WTC11 (cell line): Measurements from ENCODE around the gene SYNE3. TPM values are rescaled to one million over a fixed set of nuclear protein-coding genes. Genes with fewer than 3 reads are reported as not detected.

ENCODE experiments used
- ATAC-seq: fragments of 200-7000 bp; cut with Tn5 transposase; 2 replicates; pipeline ENCODE4 v1.10.0; 2021; ENCODE audit warnings: mild to moderate bottlenecking, moderate library complexity
- CTCF ChIA-PET: fragments of 300-600 bp; sonication (Branson Sonifier 250); formaldehyde crosslinking; loops from one replicate; lab custom pipeline; 2021; ENCODE audit warnings: antibody characterized with exemption; lab: Charles Lee
- POLR2A ChIA-PET: fragments of 350-600 bp; sonication (Branson Sonifier 250); formaldehyde crosslinking; loops from one replicate; lab custom pipeline; 2021; ENCODE audit warnings: antibody characterized with exemption; lab: Charles Lee
- DNase-seq: peaks from one replicate; pipeline ENCODE4 v3.0.0; 2021; ENCODE audit warnings: low spot score
- H3K27ac Mint-ChIP-seq: 2 replicates; pipeline ENCODE4 v1.8.0; 2021; ENCODE audit warnings: mixed read lengths
- H3K27me3 Mint-ChIP-seq: 2 replicates; pipeline ENCODE4 v1.8.0; 2021; ENCODE audit warnings: low read depth, mild to moderate bottlenecking, moderate library complexity, mixed read lengths
- H3K36me3 Mint-ChIP-seq: 2 replicates; pipeline ENCODE4 v1.8.0; 2021; ENCODE audit warnings: mixed read lengths
- H3K4me1 Mint-ChIP-seq: 2 replicates; pipeline ENCODE4 v1.8.0; 2022; ENCODE audit warnings: mixed read lengths
- H3K4me3 Mint-ChIP-seq: 2 replicates; pipeline ENCODE4 v1.8.0; 2021; ENCODE audit warnings: mild to moderate bottlenecking, moderate library complexity, mixed read lengths
- H3K9me3 Mint-ChIP-seq: 2 replicates; pipeline ENCODE4 v1.8.0; 2021; ENCODE audit warnings: mixed read lengths
- CREM ChIP-seq: sonication (generic); formaldehyde crosslinking; IDR thresholded peaks from 2 replicates; pipeline ENCODE4 v1.8.1; 2022; ENCODE audit warnings: mild to moderate bottlenecking, missing genetic modification reagents, moderate library complexity
- EMX1 ChIP-seq: fragments of 250-450 bp; sonication (Bioruptor Pico); IDR thresholded peaks from 2 replicates; pipeline ENCODE4 v1.8.0; 2021; ENCODE audit warnings: mild to moderate bottlenecking
- GABPB1 ChIP-seq: sonication (generic); formaldehyde crosslinking; IDR thresholded peaks from 2 replicates; pipeline ENCODE4 v1.8.1; 2023; ENCODE audit warnings: mild to moderate bottlenecking, missing genetic modification reagents
- GTF2I ChIP-seq: fragments of 250-450 bp; sonication (Bioruptor Pico); conservative IDR thresholded peaks from 2 replicates; pipeline ENCODE4 v1.4.0; 2021; ENCODE audit warnings: mild to moderate bottlenecking
- IRF2 ChIP-seq: sonication (generic); formaldehyde crosslinking; IDR thresholded peaks from 2 replicates; pipeline ENCODE4 v1.8.0; 2022; ENCODE audit warnings: low read depth, missing genetic modification reagents, borderline replicate concordance
- MYBL2 ChIP-seq: sonication (generic); formaldehyde crosslinking; IDR thresholded peaks from 2 replicates; pipeline ENCODE4 v1.8.1; 2023; ENCODE audit warnings: mild to moderate bottlenecking, moderate library complexity, missing genetic modification reagents
- NFATC4 ChIP-seq: fragments of 250-450 bp; sonication (Bioruptor Pico); IDR thresholded peaks from 2 replicates; pipeline ENCODE4 v1.9.0; 2021; ENCODE audit warnings: mild to moderate bottlenecking
- NR3C1 ChIP-seq: sonication (generic); formaldehyde crosslinking; conservative IDR thresholded peaks from 2 replicates; pipeline ENCODE4 v1.8.1; 2023; ENCODE audit warnings: low read depth, mild to moderate bottlenecking, missing genetic modification reagents
- SOX15 ChIP-seq: fragments of 250-450 bp; sonication (Bioruptor Pico); IDR thresholded peaks from 2 replicates; pipeline ENCODE4 v1.9.0; 2021; ENCODE audit warnings: mild to moderate bottlenecking
- TEAD1 ChIP-seq: sonication (generic); formaldehyde crosslinking; IDR thresholded peaks from 2 replicates; pipeline ENCODE4 v1.8.0; 2022; ENCODE audit warnings: mild to moderate bottlenecking, missing genetic modification reagents
- ZNF121 ChIP-seq: sonication (generic); formaldehyde crosslinking; IDR thresholded peaks from 2 replicates; pipeline ENCODE4 v1.8.0; 2023; ENCODE audit warnings: missing genetic modification reagents
- ZNF232 ChIP-seq: sonication (generic); formaldehyde crosslinking; IDR thresholded peaks from 2 replicates; pipeline ENCODE4 v1.8.0; 2022; ENCODE audit warnings: mild to moderate bottlenecking, missing genetic modification reagents
- ZNF416 ChIP-seq: fragments of 250-450 bp; sonication (Bioruptor Pico); IDR thresholded peaks from 2 replicates; pipeline ENCODE4 v1.9.0; 2021; ENCODE audit warnings: mild to moderate bottlenecking, inconsistent platforms
- total RNA-seq: library from RNA; stranded (reverse); gene quantifications from 3 replicates; pipeline ENCODE4 v1.2.3, GENCODE V29; 2021
- TF ChIP-seq, protein P1 (sequence below): sonication (generic); formaldehyde crosslinking; IDR thresholded peaks from 2 replicates; pipeline ENCODE4 v1.8.1; 2023; ENCODE audit warnings: mild to moderate bottlenecking, missing genetic modification reagents, borderline replicate concordance
- TF ChIP-seq, protein P2 (sequence below): sonication (generic); formaldehyde crosslinking; IDR thresholded peaks from 2 replicates; pipeline ENCODE4 v1.8.1; 2022; ENCODE audit warnings: missing genetic modification reagents, borderline replicate concordance
- TF ChIP-seq, protein P3 (sequence below): fragments of 200-600 bp; IDR thresholded peaks from 2 replicates; pipeline ENCODE4 v1.8.0; 2022; ENCODE audit warnings: antibody characterized with exemption
- TF ChIP-seq, protein P4 (sequence below): sonication (generic); formaldehyde crosslinking; IDR thresholded peaks from 2 replicates; pipeline ENCODE4 v1.8.1; 2023; ENCODE audit warnings: mild to moderate bottlenecking, missing genetic modification reagents
- TF ChIP-seq, protein P5 (sequence below): sonication (generic); formaldehyde crosslinking; IDR thresholded peaks from 2 replicates; pipeline ENCODE4 v1.8.1; 2023; ENCODE audit warnings: mild to moderate bottlenecking, moderate library complexity, missing genetic modification reagents
- TF ChIP-seq, protein P6 (sequence below): sonication (generic); formaldehyde crosslinking; IDR thresholded peaks from 2 replicates; pipeline ENCODE4 v1.8.0; 2023; ENCODE audit warnings: missing genetic modification reagents

SYNE3 gene
- total RNA-seq, 1 experiment from 2014 or later = 0.24 TPM

DNA sequence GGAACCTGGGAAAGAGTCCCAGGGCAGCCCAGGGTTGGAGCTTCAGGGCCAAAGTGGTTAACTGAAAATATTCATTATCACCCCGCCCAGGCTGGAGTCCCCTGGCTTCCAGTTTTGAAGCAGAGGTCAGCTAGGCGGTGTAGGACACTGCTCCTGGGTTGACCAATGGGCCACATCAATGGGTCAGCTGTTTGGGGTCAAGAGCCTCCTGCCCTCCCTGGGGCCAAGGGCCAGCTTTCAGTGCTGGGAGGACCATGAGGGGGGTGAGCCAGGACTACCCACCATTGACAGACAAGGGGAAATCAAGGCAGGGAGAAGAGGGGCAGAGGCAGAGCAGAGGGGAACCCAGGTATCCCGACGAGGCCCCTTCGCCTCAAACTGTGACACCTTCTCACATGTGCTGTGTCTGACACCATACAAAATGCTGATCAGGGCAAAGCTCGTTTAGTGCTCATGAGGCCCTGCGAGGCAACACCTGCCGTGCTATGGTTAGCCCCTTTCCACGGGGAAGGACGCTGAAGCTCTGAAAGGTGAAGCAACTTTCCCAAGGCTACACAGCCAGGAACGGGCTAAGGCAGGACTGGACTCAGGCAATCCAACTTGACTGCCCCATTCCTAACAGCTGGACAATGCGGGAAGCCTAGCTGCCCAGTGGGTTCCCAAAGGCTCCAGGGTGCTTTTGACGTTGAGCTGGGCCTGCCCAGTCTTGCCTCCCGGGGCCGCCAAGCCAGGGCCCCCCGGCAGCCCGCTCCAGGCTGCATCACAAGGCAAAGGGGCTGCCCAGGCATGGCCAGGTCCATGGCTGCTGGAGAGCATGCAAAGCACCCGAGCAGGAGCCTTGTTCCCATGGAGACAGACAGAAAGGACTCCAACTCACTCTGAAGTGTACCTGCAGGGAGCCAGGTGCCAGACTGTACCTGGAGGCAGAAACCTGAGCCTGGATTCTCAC, 2.0 kb downstream of the SYNE3 start (continued):
- TF ChIP-seq, protein P1, sequence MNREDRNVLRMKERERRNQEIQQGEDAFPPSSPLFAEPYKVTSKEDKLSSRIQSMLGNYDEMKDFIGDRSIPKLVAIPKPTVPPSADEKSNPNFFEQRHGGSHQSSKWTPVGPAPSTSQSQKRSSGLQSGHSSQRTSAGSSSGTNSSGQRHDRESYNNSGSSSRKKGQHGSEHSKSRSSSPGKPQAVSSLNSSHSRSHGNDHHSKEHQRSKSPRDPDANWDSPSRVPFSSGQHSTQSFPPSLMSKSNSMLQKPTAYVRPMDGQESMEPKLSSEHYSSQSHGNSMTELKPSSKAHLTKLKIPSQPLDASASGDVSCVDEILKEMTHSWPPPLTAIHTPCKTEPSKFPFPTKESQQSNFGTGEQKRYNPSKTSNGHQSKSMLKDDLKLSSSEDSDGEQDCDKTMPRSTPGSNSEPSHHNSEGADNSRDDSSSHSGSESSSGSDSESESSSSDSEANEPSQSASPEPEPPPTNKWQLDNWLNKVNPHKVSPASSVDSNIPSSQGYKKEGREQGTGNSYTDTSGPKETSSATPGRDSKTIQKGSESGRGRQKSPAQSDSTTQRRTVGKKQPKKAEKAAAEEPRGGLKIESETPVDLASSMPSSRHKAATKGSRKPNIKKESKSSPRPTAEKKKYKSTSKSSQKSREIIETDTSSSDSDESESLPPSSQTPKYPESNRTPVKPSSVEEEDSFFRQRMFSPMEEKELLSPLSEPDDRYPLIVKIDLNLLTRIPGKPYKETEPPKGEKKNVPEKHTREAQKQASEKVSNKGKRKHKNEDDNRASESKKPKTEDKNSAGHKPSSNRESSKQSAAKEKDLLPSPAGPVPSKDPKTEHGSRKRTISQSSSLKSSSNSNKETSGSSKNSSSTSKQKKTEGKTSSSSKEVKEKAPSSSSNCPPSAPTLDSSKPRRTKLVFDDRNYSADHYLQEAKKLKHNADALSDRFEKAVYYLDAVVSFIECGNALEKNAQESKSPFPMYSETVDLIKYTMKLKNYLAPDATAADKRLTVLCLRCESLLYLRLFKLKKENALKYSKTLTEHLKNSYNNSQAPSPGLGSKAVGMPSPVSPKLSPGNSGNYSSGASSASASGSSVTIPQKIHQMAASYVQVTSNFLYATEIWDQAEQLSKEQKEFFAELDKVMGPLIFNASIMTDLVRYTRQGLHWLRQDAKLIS (CRISPR knock-in tag) = no peak
- TF ChIP-seq ZNF121 (CRISPR knock-in tag) (no peak), EMX1 (CRISPR knock-in tag) (no peak), IRF2 (no peak), ZNF416 (CRISPR knock-in tag) (no peak), MYBL2 (no peak)
- TF ChIP-seq, protein P2, sequence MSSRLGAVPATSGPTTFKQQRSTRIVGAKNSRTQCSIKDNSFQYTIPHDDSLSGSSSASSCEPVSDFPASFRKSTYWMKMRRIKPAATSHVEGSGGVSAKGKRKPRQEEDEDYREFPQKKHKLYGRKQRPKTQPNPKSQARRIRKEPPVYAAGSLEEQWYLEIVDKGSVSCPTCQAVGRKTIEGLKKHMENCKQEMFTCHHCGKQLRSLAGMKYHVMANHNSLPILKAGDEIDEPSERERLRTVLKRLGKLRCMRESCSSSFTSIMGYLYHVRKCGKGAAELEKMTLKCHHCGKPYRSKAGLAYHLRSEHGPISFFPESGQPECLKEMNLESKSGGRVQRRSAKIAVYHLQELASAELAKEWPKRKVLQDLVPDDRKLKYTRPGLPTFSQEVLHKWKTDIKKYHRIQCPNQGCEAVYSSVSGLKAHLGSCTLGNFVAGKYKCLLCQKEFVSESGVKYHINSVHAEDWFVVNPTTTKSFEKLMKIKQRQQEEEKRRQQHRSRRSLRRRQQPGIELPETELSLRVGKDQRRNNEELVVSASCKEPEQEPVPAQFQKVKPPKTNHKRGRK (CRISPR knock-in tag) = no peak
- TF ChIP-seq, all 79 proteins: peak for 0

DNA sequence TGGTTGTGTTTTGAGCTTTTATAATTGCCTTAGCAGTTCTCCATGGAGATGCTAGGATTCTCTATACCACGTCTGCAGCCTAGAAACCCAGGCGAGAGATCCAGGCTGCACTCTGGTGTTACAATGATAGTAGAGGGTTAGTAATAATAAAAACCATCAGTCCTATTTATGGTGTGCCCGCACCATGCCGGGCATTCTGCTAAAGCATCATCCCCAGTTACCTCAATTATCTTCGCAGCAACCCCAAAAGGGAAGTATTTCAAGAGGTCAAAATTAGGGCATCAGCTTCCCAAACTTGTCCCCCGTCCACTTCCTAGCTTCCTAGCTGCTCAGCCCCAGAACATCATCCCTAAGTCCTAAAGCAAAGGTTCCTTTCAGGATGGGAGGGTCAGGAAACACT, 3.2 kb downstream of the SYNE3 start:
- ChIA-PET CTCF (interaction anchor here (0.6 to 4.9 kb wide), 3 partner anchors 14 to 71 kb away, joined by 3 to 30 read pairs (median 3); no protein-coding TSS in a partner anchor), POLR2A (no interaction called here)
- no peak for DNase-seq
- H3K9me3 Mint-ChIP-seq = no peaks in the 10 kb centered on the region
- no peak for TF ChIP-seq ZNF121 (CRISPR knock-in tag)
- H3K4me1 Mint-ChIP-seq = peaks cover 13% of the 10 kb centered on the region
- H3K4me3 Mint-ChIP-seq = no peak overlapping the region
- ATAC-seq = no peak
- peaks cover 29% of the 10 kb centered on the region for H3K27me3 Mint-ChIP-seq
- H3K27ac Mint-ChIP-seq = no peak overlapping the region
- H3K36me3 Mint-ChIP-seq = no peaks in the 10 kb centered on the region

DNA sequence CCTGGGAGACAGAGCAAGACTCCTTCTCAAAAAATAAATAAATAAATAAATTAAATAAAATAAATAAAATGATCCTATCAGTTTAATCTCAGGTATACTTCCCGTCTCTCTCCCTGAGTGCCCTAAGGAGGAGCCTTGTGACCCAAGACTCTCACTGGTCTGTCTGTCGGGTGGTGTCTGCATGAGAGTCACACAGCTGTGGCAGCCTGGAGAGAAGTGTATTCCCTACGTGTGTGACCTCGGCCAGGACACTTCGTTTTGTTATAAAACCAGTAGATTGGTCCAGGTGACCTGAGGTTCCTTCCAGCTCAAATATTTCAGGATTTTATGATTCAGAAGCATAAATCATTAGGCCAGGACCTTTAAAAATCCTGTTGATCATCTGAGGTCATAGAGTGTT, 4.8 kb downstream of the SYNE3 start:
- Mint-ChIP-seq H3K27ac (no peak overlapping the region), H3K36me3 (no peaks in the 10 kb centered on the region), H3K4me3 (no peak overlapping the region), H3K9me3 (no peaks in the 10 kb centered on the region), H3K27me3 (peaks cover 13% of the 10 kb centered on the region), H3K4me1 (peaks cover 10% of the 10 kb centered on the region)
- POLR2A ChIA-PET = no interaction called here
- ATAC-seq (no peak), DNase-seq (no peak)
- CTCF ChIA-PET = interaction anchor here (1.0 to 1.7 kb wide), 3 partner anchors 16 to 79 kb away, joined by 3 to 6 read pairs (median 4); no protein-coding TSS in a partner anchor
- TF ChIP-seq TEAD1 (CRISPR knock-in tag) = no peak
- no peak for TF ChIP-seq GTF2I
- no peak for TF ChIP-seq ZNF232 (CRISPR knock-in tag)
- TF ChIP-seq CREM (CRISPR knock-in tag) = no peak
- TF ChIP-seq, protein P3, sequence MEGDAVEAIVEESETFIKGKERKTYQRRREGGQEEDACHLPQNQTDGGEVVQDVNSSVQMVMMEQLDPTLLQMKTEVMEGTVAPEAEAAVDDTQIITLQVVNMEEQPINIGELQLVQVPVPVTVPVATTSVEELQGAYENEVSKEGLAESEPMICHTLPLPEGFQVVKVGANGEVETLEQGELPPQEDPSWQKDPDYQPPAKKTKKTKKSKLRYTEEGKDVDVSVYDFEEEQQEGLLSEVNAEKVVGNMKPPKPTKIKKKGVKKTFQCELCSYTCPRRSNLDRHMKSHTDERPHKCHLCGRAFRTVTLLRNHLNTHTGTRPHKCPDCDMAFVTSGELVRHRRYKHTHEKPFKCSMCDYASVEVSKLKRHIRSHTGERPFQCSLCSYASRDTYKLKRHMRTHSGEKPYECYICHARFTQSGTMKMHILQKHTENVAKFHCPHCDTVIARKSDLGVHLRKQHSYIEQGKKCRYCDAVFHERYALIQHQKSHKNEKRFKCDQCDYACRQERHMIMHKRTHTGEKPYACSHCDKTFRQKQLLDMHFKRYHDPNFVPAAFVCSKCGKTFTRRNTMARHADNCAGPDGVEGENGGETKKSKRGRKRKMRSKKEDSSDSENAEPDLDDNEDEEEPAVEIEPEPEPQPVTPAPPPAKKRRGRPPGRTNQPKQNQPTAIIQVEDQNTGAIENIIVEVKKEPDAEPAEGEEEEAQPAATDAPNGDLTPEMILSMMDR = no peak
- TF ChIP-seq, protein P4, sequence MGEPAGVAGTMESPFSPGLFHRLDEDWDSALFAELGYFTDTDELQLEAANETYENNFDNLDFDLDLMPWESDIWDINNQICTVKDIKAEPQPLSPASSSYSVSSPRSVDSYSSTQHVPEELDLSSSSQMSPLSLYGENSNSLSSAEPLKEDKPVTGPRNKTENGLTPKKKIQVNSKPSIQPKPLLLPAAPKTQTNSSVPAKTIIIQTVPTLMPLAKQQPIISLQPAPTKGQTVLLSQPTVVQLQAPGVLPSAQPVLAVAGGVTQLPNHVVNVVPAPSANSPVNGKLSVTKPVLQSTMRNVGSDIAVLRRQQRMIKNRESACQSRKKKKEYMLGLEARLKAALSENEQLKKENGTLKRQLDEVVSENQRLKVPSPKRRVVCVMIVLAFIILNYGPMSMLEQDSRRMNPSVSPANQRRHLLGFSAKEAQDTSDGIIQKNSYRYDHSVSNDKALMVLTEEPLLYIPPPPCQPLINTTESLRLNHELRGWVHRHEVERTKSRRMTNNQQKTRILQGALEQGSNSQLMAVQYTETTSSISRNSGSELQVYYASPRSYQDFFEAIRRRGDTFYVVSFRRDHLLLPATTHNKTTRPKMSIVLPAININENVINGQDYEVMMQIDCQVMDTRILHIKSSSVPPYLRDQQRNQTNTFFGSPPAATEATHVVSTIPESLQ = no peak
- TF ChIP-seq SOX15 (CRISPR knock-in tag) = no peak
- TF ChIP-seq NFATC4 (CRISPR knock-in tag) = no peak
- TF ChIP-seq, protein P5, sequence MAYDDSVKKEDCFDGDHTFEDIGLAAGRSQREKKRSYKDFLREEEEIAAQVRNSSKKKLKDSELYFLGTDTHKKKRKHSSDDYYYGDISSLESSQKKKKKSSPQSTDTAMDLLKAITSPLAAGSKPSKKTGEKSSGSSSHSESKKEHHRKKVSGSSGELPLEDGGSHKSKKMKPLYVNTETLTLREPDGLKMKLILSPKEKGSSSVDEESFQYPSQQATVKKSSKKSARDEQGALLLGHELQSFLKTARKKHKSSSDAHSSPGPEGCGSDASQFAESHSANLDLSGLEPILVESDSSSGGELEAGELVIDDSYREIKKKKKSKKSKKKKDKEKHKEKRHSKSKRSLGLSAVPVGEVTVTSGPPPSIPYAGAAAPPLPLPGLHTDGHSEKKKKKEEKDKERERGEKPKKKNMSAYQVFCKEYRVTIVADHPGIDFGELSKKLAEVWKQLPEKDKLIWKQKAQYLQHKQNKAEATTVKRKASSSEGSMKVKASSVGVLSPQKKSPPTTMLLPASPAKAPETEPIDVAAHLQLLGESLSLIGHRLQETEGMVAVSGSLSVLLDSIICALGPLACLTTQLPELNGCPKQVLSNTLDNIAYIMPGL = no peak
- TF ChIP-seq, protein P6, sequence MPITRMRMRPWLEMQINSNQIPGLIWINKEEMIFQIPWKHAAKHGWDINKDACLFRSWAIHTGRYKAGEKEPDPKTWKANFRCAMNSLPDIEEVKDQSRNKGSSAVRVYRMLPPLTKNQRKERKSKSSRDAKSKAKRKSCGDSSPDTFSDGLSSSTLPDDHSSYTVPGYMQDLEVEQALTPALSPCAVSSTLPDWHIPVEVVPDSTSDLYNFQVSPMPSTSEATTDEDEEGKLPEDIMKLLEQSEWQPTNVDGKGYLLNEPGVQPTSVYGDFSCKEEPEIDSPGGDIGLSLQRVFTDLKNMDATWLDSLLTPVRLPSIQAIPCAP (CRISPR knock-in tag) = no peak
- TF ChIP-seq NR3C1 = no peak
- no peak for TF ChIP-seq GABPB1 (CRISPR knock-in tag)
